Kidney (tissue), 14 donors: ENCODE data around the gene SECTM1. TPM values are rescaled to one million over a fixed set of nuclear protein-coding genes. Genes with fewer than 3 reads are reported as not detected.

ENCODE experiments used
- DNase-seq, 5 donors: peaks; one replicate each; pipeline ENCODE4 v3.0.0-alpha.2; 2013 to 2020
- FAIRE-seq: peaks from 2 replicates; lab custom pipeline; 2012; peaks lifted over from hg19 to GRCh38; lab: Jason Lieb, UNC
- H3K27ac ChIP-seq, 2 donors: one replicate each; pipeline ENCODE4 v1.7.0; 2013; ENCODE audit warnings: low read depth in 2 of 2, low read length in 2 of 2, inconsistent platforms in 1 of 2
- H3K27me3 ChIP-seq: one replicate; pipeline ENCODE4 v1.7.1; 2013; ENCODE audit warnings: low read length, inconsistent platforms; ENCODE audit not compliant: control insufficient read depth, insufficient read depth
- H3K36me3 ChIP-seq, 3 donors: one replicate each; pipeline versions ENCODE4 v1.7.0 to v1.7.1; 2013; ENCODE audit warnings: low read length in 3 of 3, control low read depth in 1 of 3, inconsistent platforms in 1 of 3; ENCODE audit not compliant: insufficient read depth in 3 of 3, control insufficient read depth in 2 of 3
- H3K4me1 ChIP-seq, 3 donors: one replicate each; pipeline versions ENCODE4 v1.7.0 to v1.7.1; 2013; ENCODE audit warnings: low read length in 3 of 3, inconsistent platforms in 1 of 3, low read depth in 1 of 3; ENCODE audit not compliant: control insufficient read depth in 2 of 3, insufficient read depth in 2 of 3
- H3K4me3 ChIP-seq, 3 donors: one replicate each; pipeline versions ENCODE4 v1.7.0 to v1.8.1; 2013; ENCODE audit warnings: low read length in 3 of 3, control low read depth in 1 of 3, inconsistent platforms in 1 of 3
- H3K9ac ChIP-seq, 3 donors: one replicate each; pipeline versions ENCODE4 v1.7.0 to v1.7.1; 2013; ENCODE audit warnings: low read length in 3 of 3, control low read depth in 1 of 3, inconsistent platforms in 1 of 3
- H3K9me3 ChIP-seq, 3 donors: one replicate each; pipeline versions ENCODE4 v1.7.0 to v1.7.1; 2013; ENCODE audit warnings: low read length in 3 of 3, control low read depth in 1 of 3, inconsistent platforms in 1 of 3; ENCODE audit not compliant: control insufficient read depth in 2 of 3, insufficient read depth in 1 of 3
- intact Hi-C: fragments of 100-400 bp; cut with DNase I; formaldehyde crosslinking; loops from one replicate; pipeline ENCODE4 v1.11.1; 2022
- polyA plus RNA-seq: library from polyadenylated mRNA; stranded (reverse); fragments of 350-450 nt; fragmentation: Illumina TruSeq; extraction: RNeasy Lipid Tissue Mini Kit (QIAGEN cat#74804); gene quantifications from one replicate; pipeline ENCODE4 v1.2.3, GENCODE V29; 2014; ENCODE audit warnings: low read depth, low replicate concordance; ENCODE audit not compliant: insufficient read depth
- total RNA-seq: library from RNA; stranded (reverse); fragmentation: NEBNext Ultra II Directional; extraction: Animal tissue kit (Norgen Biotek cat#: 25700); gene quantifications from one replicate; pipeline ENCODE4 v1.2.1, GENCODE V29; 2021
- TF ChIP-seq, protein P1 (sequence below): IDR thresholded peaks from 3 replicates; pipeline ENCODE4 v1.5.1; 2012; ENCODE audit warnings: mild to moderate bottlenecking, moderate library complexity, borderline replicate concordance; ENCODE audit not compliant: insufficient read depth; ENCODE audit errors: extremely low read depth
- donor health status: control.
- donor health status: control.
- donor health status: control.
- donor health status: control.
- donor health status: control.
- donor health status: DM: yes; HTN: yes; CAD: no.
- donor health status: Normal renal cell carcinoma (clear cell type).

SECTM1 gene
- total and polyA plus RNA-seq, 2 donors from 2014 or later: 15.4 to 87.5 TPM

DNA sequence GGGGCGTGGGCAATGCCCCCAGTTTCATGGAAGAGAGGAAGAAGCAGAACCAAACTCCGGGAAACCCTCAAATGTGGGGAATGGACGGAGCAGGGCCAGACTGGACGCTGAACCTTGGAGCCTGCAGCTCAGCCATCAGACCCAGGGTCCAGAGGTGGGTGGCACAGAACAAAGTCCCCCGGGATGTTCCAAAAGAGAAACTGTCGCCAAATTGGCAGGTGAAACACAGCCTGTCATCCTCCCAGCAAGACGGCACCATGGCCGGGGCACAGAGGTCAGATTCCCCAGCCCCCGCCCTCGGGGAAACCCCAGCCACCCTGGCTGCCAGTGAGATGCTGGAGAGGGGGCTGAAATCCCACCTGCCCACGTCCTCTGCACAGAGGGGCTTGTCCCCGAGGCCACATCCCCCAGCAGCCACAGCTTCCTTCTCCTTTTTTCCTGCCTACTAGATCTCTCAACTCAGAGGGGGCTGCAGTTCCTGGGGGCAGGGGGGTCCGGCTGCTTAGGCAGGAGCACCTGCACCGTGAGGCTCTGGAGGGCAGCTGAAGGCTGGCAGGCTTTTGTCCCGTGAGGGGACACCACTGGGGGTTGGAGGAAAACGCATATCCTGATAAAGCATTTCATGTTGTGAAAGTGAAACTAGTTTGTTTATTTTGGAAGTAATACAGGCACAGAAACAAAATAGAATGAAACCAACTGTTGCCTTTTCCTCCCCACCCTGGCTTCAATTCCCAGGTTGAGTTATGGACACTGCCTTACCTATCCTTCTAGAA, 1.2 kb upstream of the SECTM1 start:
- intact Hi-C loops: no loop called here
- H3K9ac ChIP-seq: peak overlapping the region in 2 of 3 donors; percentile 17
- peaks cover 0 to 36% (median 6%) of the 10 kb centered on the region in 3 donors for H3K4me1 ChIP-seq

DNA sequence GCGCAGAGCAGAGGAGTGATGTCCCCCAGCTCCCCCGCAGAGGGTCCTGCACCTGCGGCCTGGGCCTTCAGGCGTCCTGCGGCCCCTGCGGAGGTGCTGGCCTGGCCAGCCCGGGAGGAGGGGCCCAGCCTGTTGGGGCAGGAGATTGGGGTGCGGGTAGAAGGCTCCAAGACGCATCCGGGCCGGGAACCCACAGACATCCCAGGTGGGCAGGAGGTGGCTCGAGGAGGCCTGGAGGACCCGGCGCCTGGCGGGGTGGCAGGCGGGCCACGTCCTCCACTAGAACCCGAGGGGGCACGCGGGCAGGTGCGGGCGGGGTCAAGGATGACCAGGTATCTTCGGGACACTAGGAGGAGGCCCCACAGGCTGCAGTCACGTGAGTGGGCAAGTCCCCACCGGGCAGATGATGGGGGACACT, 647 bp upstream of the SECTM1 start:
- DNase-seq (peak in 1 of 5 donors; percentile 85), FAIRE-seq (no peak)
- Histone ChIP-seq H3K27ac (peak overlapping the region in 1 of 2 donors; percentile 54), H3K9ac (no peak overlapping the region), H3K9me3 (no peaks in the 10 kb centered on the region), H3K4me3 (peak overlapping the region in 1 of 3 donors; percentile 57), H3K4me1 (peaks cover 0 to 33% (median 10%) of the 10 kb centered on the region in 3 donors), H3K27me3 (peaks cover 2% of the 10 kb centered on the region), H3K36me3 (no peaks in the 10 kb centered on the region)
- intact Hi-C loops: no loop called here
- TF ChIP-seq, protein P1, sequence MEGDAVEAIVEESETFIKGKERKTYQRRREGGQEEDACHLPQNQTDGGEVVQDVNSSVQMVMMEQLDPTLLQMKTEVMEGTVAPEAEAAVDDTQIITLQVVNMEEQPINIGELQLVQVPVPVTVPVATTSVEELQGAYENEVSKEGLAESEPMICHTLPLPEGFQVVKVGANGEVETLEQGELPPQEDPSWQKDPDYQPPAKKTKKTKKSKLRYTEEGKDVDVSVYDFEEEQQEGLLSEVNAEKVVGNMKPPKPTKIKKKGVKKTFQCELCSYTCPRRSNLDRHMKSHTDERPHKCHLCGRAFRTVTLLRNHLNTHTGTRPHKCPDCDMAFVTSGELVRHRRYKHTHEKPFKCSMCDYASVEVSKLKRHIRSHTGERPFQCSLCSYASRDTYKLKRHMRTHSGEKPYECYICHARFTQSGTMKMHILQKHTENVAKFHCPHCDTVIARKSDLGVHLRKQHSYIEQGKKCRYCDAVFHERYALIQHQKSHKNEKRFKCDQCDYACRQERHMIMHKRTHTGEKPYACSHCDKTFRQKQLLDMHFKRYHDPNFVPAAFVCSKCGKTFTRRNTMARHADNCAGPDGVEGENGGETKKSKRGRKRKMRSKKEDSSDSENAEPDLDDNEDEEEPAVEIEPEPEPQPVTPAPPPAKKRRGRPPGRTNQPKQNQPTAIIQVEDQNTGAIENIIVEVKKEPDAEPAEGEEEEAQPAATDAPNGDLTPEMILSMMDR: no peak

More for the DNA sequence above, 1.2 kb upstream of the SECTM1 start:
- FAIRE-seq (no peak), DNase-seq (peak in 2 of 5 donors; percentile 67 to 80)
- TF ChIP-seq, protein P1: no peak
- Histone ChIP-seq H3K27ac (peak overlapping the region; percentile 38 to 54), H3K27me3 (peaks cover 2% of the 10 kb centered on the region), H3K4me3 (peak overlapping the region in 2 of 3 donors; percentile 42 to 57), H3K9me3 (no peaks in the 10 kb centered on the region), H3K36me3 (no peaks in the 10 kb centered on the region)

DNA sequence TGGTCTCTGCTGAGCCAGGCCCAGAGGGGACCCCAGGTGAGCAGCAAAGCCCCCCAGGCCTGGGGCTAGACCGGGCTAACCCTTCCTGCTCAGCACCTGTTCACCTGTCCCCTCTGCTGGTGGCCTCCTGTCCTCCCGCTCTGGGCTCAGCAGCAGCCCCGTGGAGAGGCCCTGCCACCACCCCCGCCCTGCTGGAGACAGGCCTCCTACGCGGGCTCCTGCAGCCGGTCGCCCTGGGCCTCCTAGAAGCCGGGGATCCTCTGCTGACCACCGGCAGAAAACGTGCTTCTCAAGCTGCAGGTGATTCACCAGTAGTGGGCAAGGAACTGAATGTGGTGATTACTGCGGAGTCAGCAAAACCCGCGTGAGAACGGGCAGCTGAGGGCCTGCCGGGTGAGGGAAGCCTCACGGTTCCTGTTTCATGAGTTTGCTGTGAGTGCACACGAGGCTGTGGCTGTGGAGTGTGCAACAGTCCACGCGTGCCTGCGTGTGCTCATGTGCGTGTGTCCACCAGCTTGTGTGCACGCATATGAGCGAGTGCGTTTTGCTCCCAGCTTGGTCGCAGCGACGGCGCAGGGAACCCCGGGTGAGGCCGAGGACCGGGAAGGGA, 792 bp downstream of the SECTM1 start:
- H3K4me1 ChIP-seq: peaks cover 0 to 37% (median 16%) of the 10 kb centered on the region in 3 donors
- H3K36me3 ChIP-seq: no peaks in the 10 kb centered on the region
- FAIRE-seq: no peak
- no peak overlapping the region for H3K9ac ChIP-seq
- H3K27me3 ChIP-seq: peaks cover 2% of the 10 kb centered on the region
- no peak overlapping the region for H3K27ac ChIP-seq
- intact Hi-C loops: no loop called here
- no peaks in the 10 kb centered on the region for H3K9me3 ChIP-seq
- peak in 2 of 5 donors; percentile 71 to 81 for DNase-seq
- TF ChIP-seq, protein P1: no peak
- H3K4me3 ChIP-seq: peak overlapping the region; percentile 20 to 54 (median 47)
